Suppressor macrophage treated with lipopolysaccharide for 1 hour (primary cell): ENCODE results near the gene SERPINA4.
A peak's percentile ranks its signal among the peaks of the same experiment; 100 is the strongest.
"Not testable (repeated sequence)": the region's sequence is repeated elsewhere in the genome, so short reads cannot be mapped to it uniquely, and the experiment has no call there.

ENCODE experiments used
- DNase-seq, 3 donors: peaks; one replicate each; pipeline ENCODE4 v3.0.0-alpha.2; 2020 to 2022

The SERPINA4 gene

GRCh38 chr14:94594441-94594840 lies 33.2 kb downstream of the SERPINA4 start:
- DNase-seq, result no peak

GRCh38 chr14:94595912-94596311 lies 34.7 kb downstream of the SERPINA4 start:
- no peak for DNase-seq

- no peak for DNase-seq
These were observed 35.1 kb downstream of the SERPINA4 start for GRCh38 chr14:94596361-94596760.

- DNase-seq, result no peak
These were observed 36.5 kb downstream of the SERPINA4 start for GRCh38 chr14:94597788-94598187.

DNA sequence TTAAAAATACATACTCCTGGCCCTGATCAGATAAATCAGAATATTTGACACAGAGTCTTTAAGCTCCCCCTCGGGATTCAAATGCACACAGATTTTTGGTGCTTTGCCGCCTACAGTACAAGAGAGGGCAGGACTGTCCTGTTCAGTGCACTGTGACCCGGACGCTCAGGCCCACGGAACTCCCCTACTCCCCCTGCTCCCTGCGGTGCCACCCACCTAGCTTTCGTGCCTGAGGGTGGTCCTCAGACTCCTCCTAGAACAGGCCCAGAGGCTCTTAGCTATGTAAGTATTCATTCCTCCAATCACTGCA lies 37.2 kb downstream of the SERPINA4 start:
- no peak for DNase-seq

- DNase-seq, result peak in 2 of 3 donors; percentile 7 to 13
These were observed 37.8 kb downstream of the SERPINA4 start for GRCh38 chr14:94598816-94599655.

DNA sequence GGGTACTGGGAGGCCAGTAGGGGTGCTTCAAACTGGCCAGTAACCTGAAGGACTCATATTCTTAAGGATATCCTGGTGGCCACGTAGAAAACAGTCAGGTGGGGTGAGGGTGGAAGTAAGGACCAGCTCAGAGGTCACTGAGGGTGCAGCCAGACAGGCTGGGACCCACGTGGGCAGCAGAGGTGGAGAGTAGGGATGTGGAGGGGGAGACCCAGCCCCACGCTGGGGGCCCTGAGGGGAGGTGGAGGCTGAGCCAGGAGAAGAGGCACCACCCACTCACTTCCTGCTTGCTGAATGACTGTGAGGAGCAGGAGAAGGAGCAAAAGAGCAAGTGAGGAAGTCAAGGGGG lies 38.4 kb downstream of the SERPINA4 start:
- no peak for DNase-seq

GRCh38 chr14:94600148-94600545 lies 38.9 kb downstream of the SERPINA4 start:
- DNase-seq, result no peak

DNA sequence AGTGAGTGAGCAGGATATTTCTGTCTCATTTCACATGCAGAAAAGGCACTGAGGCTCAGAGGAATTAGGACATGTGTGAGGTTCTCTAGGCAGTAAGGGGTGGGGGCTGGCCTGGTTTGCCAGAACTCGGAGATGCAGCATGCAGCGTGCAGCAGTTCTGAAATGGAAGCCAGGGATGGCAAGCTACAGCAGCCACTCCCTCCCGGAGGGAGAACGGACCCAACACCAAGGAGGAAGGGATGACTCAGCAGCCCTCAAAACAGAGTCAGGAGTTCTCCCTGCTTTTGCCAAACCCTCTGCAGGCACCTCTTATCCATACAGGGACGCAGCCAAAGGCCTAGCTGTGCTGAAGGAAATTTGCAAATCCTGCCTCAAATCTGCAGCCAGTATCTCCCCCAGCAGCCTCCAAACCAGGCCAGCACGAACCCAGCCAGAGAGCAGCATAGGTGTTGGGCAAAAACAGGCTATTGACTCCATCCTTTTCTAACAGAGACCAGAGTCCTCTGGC lies 40.7 kb downstream of the SERPINA4 start:
- DNase-seq, result peak in 2 of 3 donors; percentile 5 to 24

DNA sequence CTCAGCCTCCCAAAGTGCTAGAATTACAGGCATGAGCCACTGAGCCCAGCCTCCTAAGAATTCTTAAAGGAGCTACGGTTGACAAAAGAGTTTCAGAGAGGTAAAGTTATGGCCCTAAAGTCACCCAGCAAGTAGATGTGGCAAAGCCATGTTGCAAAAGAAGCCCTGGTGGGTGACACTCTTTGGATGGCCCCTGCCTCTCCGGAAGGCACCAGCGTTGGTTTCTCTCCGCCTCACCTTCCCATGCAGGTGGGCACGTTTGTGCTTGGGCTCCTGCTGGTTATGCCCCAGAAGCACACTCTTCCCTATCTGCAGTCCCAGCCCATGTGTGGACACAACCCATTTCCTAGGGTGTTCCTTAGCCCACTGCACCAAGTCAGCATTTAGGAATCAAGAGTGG lies 41.5 kb downstream of the SERPINA4 start:
- DNase-seq, result no peak

DNA sequence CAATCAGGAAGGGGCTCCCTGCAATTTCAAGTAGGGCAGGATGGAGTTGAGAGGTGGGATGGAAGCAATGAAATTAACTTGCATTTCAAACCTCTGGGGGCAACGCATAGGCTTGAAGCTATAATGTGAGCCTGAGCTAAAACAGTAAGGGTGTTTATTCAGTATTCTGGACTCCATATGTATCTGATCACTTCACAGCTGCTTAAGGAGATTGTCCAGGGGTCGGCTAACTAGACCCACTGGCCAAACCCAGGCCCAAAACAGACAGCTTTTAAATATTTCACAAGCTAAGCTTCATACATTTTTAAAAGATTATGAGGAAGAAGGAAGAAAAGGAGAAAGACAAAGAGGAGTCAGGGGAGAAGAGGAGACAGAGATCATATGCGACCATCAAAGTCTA lies 44.1 kb downstream of the SERPINA4 start:
- no peak for DNase-seq

- DNase-seq, result not testable (repeated sequence)
These were observed 47.7 kb downstream of the SERPINA4 start for GRCh38 chr14:94608966-94609365.

DNA sequence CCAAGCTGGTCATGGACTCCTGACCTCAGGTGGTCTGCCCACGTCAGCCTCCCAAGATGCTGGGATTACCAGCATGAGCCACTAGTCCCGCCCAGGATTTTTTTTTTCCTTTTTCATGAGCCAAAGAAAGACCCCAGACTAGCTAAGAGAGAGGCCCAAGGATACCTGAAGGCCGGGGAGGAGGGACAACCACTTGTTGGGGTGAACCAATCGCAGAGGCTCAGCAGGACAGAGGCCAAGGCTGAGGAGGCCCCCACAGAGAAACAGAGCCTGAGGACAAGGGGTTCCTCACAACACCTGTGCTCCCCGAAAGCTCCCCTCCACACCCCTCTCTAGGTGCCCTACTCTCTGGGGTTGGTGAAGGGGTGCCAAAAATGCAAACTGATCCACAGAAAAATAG lies 49.9 kb downstream of the SERPINA4 start:
- no peak for DNase-seq

GRCh38 chr14:94612174-94612573 lies 50.9 kb downstream of the SERPINA4 start, which contains the start of gene SERPINA3:
TSS of gene SERPINA3 (plus strand) at chr14:94612391. CDS start at chr14:94614442, 2,051 bp downstream.
- DNase-seq, result no peak

- DNase-seq, result no peak
These were observed 51.6 kb downstream of the SERPINA4 start for GRCh38 chr14:94612580-94613554.

DNA sequence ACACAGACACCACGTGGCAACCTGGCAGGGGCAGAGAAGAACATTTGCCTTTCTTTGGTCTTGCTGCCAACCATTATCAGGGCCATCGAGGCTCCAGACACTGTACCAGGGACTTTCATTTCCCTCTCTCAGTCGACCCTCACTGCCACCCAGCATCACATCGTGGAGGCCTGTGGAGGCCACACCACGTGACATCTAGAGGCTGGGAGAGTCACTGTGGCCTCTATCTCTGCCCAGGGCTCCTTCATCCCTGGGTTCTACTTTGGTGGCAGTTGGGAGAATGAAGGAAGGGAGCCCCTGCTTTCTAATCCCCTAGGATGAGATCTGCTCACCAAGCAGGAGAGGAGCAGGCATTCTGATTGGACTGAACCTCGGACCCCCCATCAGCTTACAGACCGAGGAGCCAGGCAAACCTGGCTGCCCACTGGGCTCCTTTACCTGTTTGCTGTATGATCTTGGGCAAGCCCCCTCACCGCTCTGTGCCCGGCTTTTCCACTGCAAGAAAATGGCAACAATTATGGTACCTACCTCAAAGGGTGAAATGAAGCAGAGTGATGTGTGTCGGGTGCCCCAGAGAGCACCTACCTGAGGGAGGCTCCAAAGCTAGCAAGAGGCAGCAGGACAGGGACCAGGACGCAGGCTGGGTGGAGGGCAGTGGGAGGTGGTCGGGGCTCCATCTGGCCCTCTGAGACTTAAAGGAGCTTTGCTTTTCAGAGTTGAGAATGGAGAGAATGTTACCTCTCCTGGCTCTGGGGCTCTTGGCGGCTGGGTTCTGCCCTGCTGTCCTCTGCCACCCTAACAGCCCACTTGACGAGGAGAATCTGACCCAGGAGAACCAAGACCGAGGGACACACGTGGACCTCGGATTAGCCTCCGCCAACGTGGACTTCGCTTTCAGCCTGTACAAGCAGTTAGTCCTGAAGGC lies 52.7 kb downstream of the SERPINA4 start:
- DNase-seq, result no peak

GRCh38 chr14:94614802-94615201 lies 53.6 kb downstream of the SERPINA4 start:
- DNase-seq, result no peak

GRCh38 chr14:94615254-94615653 lies 54.0 kb downstream of the SERPINA4 start:
- DNase-seq, result no peak

DNA sequence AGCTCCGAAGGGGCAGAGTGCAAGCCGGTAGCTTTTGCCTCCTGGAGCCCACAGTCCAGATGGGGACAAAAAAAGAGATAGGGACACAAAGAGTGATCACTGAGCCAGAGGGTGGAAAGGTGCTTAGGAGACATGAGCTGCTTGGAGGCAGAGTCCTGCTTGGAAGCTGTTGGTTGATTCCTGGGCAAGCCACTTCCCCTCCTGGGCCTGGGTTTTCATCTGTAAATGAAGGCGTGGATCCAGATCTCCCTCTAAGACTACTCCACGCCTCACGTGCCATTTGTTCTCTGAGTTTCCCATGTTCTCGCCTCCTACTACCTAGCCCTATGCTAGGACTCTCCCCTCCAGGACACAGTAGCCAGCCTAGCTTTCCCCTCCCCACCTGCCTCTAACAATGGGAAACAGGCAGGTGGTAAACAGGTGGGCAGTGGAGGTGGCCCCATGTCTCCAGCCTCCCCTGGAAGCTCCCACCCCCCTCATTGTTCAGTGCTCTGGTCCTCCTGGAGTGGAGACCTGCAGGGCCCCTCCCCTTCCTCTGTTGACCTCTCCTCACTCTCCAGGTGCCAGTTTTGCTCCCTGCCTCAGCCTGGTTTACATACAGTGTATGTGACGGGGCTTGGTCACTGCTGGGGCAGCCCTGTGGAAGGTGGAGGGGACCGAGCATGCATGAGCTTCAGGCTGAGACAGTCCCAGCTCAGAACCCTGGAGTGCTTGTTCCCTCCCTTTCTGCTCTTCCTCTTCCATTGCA lies 54.8 kb downstream of the SERPINA4 start:
- no peak for DNase-seq

DNA sequence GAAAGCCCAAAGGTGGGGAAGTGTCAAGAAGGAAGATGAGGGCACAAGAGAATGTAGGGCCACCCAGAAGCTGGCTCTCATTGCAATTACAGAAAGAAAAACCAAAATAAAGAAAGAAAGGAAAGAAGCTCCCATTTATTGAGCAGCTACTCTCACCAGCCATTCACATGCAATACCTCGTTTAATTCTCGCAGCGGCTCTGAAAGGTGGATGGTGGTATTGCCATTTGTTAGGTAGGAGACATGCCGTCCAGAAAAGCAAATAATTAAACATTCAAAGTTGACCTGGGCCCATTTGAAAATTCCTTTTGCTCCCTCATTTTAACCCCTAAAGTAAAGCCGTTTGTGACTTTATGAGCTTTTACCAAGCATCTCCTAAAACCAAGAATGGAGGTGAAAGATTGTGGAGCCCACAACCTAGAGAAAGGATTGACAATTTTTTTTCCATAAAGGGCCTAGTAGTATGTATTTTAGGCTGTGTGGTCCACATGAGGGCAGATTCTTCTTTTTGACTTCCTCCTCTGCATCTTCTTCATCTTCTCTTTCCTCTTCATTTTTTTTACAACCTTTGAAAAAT lies 56.2 kb downstream of the SERPINA4 start:
- DNase-seq, result no peak
